WTC11 (cell line): ENCODE data around the gene C4orf50.

Source experiments
- ELF4 ChIP-seq: sonication (generic); formaldehyde crosslinking; IDR thresholded peaks from 2 replicates; pipeline ENCODE4 v1.8.1; 2022; ENCODE audit warnings: low read depth, mild to moderate bottlenecking, moderate library complexity, missing genetic modification reagents
- ETV6 ChIP-seq: sonication (generic); formaldehyde crosslinking; IDR thresholded peaks from 2 replicates; pipeline ENCODE4 v1.8.1; 2022; ENCODE audit warnings: mild to moderate bottlenecking, missing genetic modification reagents
- FOXJ3 ChIP-seq: sonication (generic); formaldehyde crosslinking; IDR thresholded peaks from 2 replicates; pipeline ENCODE4 v1.9.0; 2021; ENCODE audit warnings: missing genetic modification reagents, mild to moderate bottlenecking, borderline replicate concordance
- KAT7 ChIP-seq: sonication (generic); formaldehyde crosslinking; IDR thresholded peaks from 2 replicates; pipeline ENCODE4 v1.8.1; 2023; ENCODE audit warnings: missing genetic modification reagents, mild to moderate bottlenecking, borderline replicate concordance
- NR2C2 ChIP-seq: sonication (generic); formaldehyde crosslinking; IDR thresholded peaks from 2 replicates; pipeline ENCODE4 v1.8.0; 2022; ENCODE audit warnings: mild to moderate bottlenecking, missing genetic modification reagents
- SP1 ChIP-seq: sonication (generic); formaldehyde crosslinking; conservative IDR thresholded peaks from 2 replicates; pipeline ENCODE4 v1.8.1; 2022; ENCODE audit warnings: missing genetic modification reagents
- TCF7 ChIP-seq: sonication (generic); formaldehyde crosslinking; IDR thresholded peaks from 2 replicates; pipeline ENCODE4 v1.8.0; 2022; ENCODE audit warnings: mild to moderate bottlenecking, low read depth, missing genetic modification reagents, moderate library complexity
- ZBTB21 ChIP-seq: sonication (generic); formaldehyde crosslinking; IDR thresholded peaks from 2 replicates; pipeline ENCODE4 v1.8.1; 2023; ENCODE audit warnings: mild to moderate bottlenecking, missing genetic modification reagents, borderline replicate concordance
- ZNF121 ChIP-seq: sonication (generic); formaldehyde crosslinking; IDR thresholded peaks from 2 replicates; pipeline ENCODE4 v1.8.0; 2023; ENCODE audit warnings: missing genetic modification reagents
- TF ChIP-seq, protein P1 (sequence below): fragments of 200-600 bp; IDR thresholded peaks from 2 replicates; pipeline ENCODE4 v1.8.0; 2022; ENCODE audit warnings: antibody characterized with exemption
- TF ChIP-seq, protein P2 (sequence below): sonication (generic); formaldehyde crosslinking; IDR thresholded peaks from 2 replicates; pipeline ENCODE4 v1.8.0; 2022; ENCODE audit warnings: mild to moderate bottlenecking, missing genetic modification reagents
- TF ChIP-seq, protein P3 (sequence below): sonication (generic); formaldehyde crosslinking; conservative IDR thresholded peaks from 2 replicates; pipeline ENCODE4 v1.8.1; 2022; ENCODE audit warnings: mild to moderate bottlenecking, missing genetic modification reagents

DNA sequence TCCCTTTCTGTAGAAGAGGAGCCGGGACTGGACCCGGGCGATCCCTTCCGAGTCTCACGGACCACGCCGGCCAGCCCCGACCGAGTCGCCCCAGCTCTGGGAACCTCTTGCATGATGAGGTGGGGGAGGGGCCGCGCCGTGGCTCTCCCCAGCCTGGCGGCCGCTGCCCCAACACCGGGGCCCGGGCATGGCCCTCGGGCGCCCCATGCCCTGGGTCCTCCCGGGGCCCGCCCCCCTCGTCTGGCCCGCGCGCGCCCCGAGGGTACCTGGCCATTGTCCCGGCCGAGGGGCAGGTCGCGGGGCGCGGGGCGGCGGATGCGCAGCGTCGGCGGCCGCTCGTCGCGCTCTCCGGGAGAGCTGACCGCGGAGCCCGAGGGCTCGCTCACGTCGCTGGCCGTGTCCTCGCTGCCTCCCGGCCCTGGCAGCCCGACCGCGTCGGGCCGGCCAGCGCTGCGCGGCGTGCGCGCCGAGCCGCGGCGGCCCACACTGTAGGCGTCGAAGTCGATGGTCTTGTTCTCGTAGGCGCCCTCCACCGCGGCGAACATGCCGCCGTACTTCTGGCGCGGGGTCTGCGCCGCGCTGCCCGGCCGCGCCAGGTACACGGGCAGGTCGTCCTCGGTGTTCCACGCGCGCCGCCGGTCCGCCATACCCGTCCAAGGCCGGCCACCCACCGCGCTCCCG is 125.8 kb downstream of the C4orf50 start:
- no peak for TF ChIP-seq ETV6 (CRISPR knock-in tag)
- no peak for TF ChIP-seq FOXJ3 (CRISPR knock-in tag)
- no peak for TF ChIP-seq NR2C2 (CRISPR knock-in tag)
- TF ChIP-seq, protein P1, sequence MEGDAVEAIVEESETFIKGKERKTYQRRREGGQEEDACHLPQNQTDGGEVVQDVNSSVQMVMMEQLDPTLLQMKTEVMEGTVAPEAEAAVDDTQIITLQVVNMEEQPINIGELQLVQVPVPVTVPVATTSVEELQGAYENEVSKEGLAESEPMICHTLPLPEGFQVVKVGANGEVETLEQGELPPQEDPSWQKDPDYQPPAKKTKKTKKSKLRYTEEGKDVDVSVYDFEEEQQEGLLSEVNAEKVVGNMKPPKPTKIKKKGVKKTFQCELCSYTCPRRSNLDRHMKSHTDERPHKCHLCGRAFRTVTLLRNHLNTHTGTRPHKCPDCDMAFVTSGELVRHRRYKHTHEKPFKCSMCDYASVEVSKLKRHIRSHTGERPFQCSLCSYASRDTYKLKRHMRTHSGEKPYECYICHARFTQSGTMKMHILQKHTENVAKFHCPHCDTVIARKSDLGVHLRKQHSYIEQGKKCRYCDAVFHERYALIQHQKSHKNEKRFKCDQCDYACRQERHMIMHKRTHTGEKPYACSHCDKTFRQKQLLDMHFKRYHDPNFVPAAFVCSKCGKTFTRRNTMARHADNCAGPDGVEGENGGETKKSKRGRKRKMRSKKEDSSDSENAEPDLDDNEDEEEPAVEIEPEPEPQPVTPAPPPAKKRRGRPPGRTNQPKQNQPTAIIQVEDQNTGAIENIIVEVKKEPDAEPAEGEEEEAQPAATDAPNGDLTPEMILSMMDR = no peak
- TF ChIP-seq ZBTB21 (CRISPR knock-in tag) = no peak
- TF ChIP-seq, protein P2, sequence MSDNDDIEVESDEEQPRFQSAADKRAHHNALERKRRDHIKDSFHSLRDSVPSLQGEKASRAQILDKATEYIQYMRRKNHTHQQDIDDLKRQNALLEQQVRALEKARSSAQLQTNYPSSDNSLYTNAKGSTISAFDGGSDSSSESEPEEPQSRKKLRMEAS (CRISPR knock-in tag) = no peak
- TF ChIP-seq ZNF121 (CRISPR knock-in tag) = no peak
- TF ChIP-seq, protein P3, sequence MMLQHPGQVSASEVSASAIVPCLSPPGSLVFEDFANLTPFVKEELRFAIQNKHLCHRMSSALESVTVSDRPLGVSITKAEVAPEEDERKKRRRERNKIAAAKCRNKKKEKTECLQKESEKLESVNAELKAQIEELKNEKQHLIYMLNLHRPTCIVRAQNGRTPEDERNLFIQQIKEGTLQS (CRISPR knock-in tag) = no peak
- TF ChIP-seq TCF7 = 0 out of 2 replicates have a peak, but pooled peaks have one; percentile 56
- no peak; the same call in 1 of the 2 replicates for TF ChIP-seq KAT7 (CRISPR knock-in tag)
- TF ChIP-seq SP1 = peak; percentile 50; the same call in 1 of the 2 replicates
- no peak for TF ChIP-seq ELF4
